ENCODE data around the gene BACH1. TPM values are rescaled to one million over a fixed set of nuclear protein-coding genes. Genes with fewer than 3 reads are reported as not detected.
"Not testable (repeated sequence)": the region's sequence is repeated elsewhere in the genome, so short reads cannot be mapped to it uniquely, and the experiment has no call there.

The BACH1 gene
- polyA plus RNA-seq, 1 of the 3 experiments (the other 2 are of a cell fraction), result 18.1 TPM

- Histone ChIP-seq H3K27ac (ENCODE audit: low read depth in 2 of 2, low read length in 1 of 2) (peak overlapping the region; percentile 3 to 49; a peak in 3 of 4 replicates), H2AFZ (ENCODE audit: low read depth) (no peak overlapping the region), H3K27me3 (ENCODE audit: insufficient read depth) (no peaks in the 10 kb centered on the region), H3K4me1 (ENCODE audit: control insufficient read depth in 1 of 2, insufficient read depth in 2 of 2, low read depth in 1 of 2, low read length in 1 of 2) (peaks cover 5 to 12% of the 10 kb centered on the region in 2 experiments; a peak in 3 of 4 replicates), H3K36me3 (replicated peaks in 1 of 2; ENCODE audit: control insufficient read depth in 1 of 2, insufficient read depth in 2 of 2, low read length in 1 of 2) (peaks cover 3 to 36% of the 10 kb centered on the region in 2 experiments), H3K9me3 (no peaks in the 10 kb centered on the region), H3K9me2 (no peaks in the 10 kb centered on the region), H3K79me2 (ENCODE audit: insufficient read depth) (peaks cover 33% of the 10 kb centered on the region), H3F3A (replicated peaks; ENCODE audit: insufficient read depth) (no peaks in the 10 kb centered on the region), H3K4me2 (no peak overlapping the region), H4K20me1 (ENCODE audit: insufficient read depth) (no peaks in the 10 kb centered on the region), H3K4me3 (ENCODE audit: low read depth in 2 of 2, low read length in 1 of 2) (no peak overlapping the region), H3K9ac (no peak overlapping the region)
- DNase-seq, result no peak
- TF ChIP-seq NFIC (IDR thresholded peaks at IDR 0.05; ENCODE audit: borderline replicate concordance), result peak; percentile 23; the same call in 1 of the 2 replicates
- no peak for TF ChIP-seq YY1 (IDR thresholded peaks at IDR 0.05; ENCODE audit: low read depth)
- no peak for TF ChIP-seq POLR2AphosphoS5 (IDR thresholded peaks at IDR 0.05; ENCODE audit: low read depth, low read length)
- 0 out of 4 replicates have a peak, but pooled peaks of 1 of the 2 experiments have one; percentile 24 for TF ChIP-seq EP300 (IDR thresholded peaks at IDR 0.05; ENCODE audit: borderline replicate concordance in 1 of 2, low read depth in 1 of 2, low read length in 1 of 2)
- TF ChIP-seq PBX3 (IDR thresholded peaks at IDR 0.05), result peak; percentile 28; the same call in 1 of the 2 replicates
- peak; percentile 53 for TF ChIP-seq TCF12 (IDR thresholded peaks at IDR 0.05)
- TF ChIP-seq FOSL2 (IDR thresholded peaks at IDR 0.05; ENCODE audit: borderline replicate concordance, low read depth), result peak; percentile 30; the same call in 1 of the 2 replicates
- TF ChIP-seq CHD2 (IDR thresholded peaks at IDR 0.05; ENCODE audit: low read length, partially characterized antibody), result no peak
- TF ChIP-seq NRF1 (IDR thresholded peaks at IDR 0.05; ENCODE audit: low read depth, low read length), result no peak
- TF ChIP-seq SIN3A (IDR thresholded peaks at IDR 0.05; ENCODE audit: borderline replicate concordance, low read depth, low read length), result no peak
- TF ChIP-seq, protein P1, sequence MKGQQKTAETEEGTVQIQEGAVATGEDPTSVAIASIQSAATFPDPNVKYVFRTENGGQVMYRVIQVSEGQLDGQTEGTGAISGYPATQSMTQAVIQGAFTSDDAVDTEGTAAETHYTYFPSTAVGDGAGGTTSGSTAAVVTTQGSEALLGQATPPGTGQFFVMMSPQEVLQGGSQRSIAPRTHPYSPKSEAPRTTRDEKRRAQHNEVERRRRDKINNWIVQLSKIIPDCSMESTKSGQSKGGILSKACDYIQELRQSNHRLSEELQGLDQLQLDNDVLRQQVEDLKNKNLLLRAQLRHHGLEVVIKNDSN (IDR thresholded peaks at IDR 0.05; ENCODE audit: borderline replicate concordance, low read depth), result no peak
- no peak for TF ChIP-seq FOXJ3 (CRISPR knock-in tag; IDR thresholded peaks at IDR 0.05)
- TF ChIP-seq, protein P2, sequence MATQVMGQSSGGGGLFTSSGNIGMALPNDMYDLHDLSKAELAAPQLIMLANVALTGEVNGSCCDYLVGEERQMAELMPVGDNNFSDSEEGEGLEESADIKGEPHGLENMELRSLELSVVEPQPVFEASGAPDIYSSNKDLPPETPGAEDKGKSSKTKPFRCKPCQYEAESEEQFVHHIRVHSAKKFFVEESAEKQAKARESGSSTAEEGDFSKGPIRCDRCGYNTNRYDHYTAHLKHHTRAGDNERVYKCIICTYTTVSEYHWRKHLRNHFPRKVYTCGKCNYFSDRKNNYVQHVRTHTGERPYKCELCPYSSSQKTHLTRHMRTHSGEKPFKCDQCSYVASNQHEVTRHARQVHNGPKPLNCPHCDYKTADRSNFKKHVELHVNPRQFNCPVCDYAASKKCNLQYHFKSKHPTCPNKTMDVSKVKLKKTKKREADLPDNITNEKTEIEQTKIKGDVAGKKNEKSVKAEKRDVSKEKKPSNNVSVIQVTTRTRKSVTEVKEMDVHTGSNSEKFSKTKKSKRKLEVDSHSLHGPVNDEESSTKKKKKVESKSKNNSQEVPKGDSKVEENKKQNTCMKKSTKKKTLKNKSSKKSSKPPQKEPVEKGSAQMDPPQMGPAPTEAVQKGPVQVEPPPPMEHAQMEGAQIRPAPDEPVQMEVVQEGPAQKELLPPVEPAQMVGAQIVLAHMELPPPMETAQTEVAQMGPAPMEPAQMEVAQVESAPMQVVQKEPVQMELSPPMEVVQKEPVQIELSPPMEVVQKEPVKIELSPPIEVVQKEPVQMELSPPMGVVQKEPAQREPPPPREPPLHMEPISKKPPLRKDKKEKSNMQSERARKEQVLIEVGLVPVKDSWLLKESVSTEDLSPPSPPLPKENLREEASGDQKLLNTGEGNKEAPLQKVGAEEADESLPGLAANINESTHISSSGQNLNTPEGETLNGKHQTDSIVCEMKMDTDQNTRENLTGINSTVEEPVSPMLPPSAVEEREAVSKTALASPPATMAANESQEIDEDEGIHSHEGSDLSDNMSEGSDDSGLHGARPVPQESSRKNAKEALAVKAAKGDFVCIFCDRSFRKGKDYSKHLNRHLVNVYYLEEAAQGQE (IDR thresholded peaks at IDR 0.05; ENCODE audit: low read depth, low read length), result no peak
- peak; percentile 19; the same call in 1 of the 2 replicates for TF ChIP-seq JUND (IDR thresholded peaks at IDR 0.05)
- TF ChIP-seq, protein P3, sequence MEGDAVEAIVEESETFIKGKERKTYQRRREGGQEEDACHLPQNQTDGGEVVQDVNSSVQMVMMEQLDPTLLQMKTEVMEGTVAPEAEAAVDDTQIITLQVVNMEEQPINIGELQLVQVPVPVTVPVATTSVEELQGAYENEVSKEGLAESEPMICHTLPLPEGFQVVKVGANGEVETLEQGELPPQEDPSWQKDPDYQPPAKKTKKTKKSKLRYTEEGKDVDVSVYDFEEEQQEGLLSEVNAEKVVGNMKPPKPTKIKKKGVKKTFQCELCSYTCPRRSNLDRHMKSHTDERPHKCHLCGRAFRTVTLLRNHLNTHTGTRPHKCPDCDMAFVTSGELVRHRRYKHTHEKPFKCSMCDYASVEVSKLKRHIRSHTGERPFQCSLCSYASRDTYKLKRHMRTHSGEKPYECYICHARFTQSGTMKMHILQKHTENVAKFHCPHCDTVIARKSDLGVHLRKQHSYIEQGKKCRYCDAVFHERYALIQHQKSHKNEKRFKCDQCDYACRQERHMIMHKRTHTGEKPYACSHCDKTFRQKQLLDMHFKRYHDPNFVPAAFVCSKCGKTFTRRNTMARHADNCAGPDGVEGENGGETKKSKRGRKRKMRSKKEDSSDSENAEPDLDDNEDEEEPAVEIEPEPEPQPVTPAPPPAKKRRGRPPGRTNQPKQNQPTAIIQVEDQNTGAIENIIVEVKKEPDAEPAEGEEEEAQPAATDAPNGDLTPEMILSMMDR (IDR thresholded peaks at IDR 0.05), result no peak
- TF ChIP-seq RAD21 (IDR thresholded peaks at IDR 0.05; ENCODE audit: low read length), result no peak
- peak; percentile 31; the same call in 1 of the 2 replicates for TF ChIP-seq TEAD4 (IDR thresholded peaks at IDR 0.05; ENCODE audit: borderline replicate concordance, insufficient read depth)
- TF ChIP-seq MEF2A (IDR thresholded peaks at IDR 0.05; ENCODE audit: borderline replicate concordance, low read depth), result no peak
- POLR2A ChIA-PET, result no interaction called here
- CTCF ChIA-PET, result interaction anchor here (1.0 to 1.1 kb wide), 3 partner anchors 10 to 20 kb away, joined by 3 to 7 read pairs (median 3); no protein-coding TSS in a partner anchor
These were observed 53.0 kb downstream of the BACH1 start for GRCh38 chr21:29351691-29352090.

DNA sequence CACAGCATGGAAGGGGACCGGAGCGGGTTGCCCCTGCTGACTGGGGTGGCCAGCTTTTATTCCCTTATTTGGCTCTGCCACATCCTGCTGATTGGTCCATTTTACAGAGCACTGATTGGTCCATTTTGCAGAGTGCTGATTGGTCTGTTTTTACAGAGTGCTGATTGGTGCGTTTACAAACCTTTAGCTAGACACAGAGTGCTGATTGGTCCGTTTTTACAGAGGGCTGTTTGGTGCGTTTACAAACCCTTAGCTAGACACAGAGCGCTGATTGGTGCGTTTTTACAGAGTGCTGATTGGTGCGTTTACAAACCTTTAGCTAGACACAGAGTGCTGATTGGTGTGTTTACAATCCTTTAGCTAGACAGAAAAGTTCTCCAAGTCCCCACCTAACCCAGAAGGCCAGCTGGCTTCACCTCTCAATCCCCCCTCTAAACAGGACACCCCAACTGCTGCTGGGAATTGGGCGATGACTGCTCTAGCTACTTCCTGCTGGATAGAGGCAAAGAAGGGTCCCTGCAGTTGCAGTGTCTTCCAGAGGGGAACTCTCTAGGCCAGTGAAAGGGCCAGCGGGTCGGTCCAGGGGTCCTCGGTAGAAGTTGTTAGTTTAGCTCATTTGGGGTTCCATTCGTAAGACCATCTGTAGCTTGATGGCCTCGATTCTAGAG lies 56.5 kb downstream of the BACH1 start:
- H3K27me3 ChIP-seq (ENCODE audit: insufficient read depth); H3F3A ChIP-seq (replicated peaks; ENCODE audit: insufficient read depth); DNase-seq; H2AFZ ChIP-seq (ENCODE audit: low read depth); H3K9me2 ChIP-seq; H4K20me1 ChIP-seq (ENCODE audit: insufficient read depth); H3K4me3 ChIP-seq (ENCODE audit: low read depth in 2 of 2, low read length in 1 of 2); H3K9me3 ChIP-seq; H3K4me2 ChIP-seq; POLR2A ChIA-PET; H3K79me2 ChIP-seq (ENCODE audit: insufficient read depth); H3K9ac ChIP-seq; H3K4me1 ChIP-seq (ENCODE audit: control insufficient read depth in 1 of 2, insufficient read depth in 2 of 2, low read depth in 1 of 2, low read length in 1 of 2); H3K27ac ChIP-seq (ENCODE audit: low read depth in 2 of 2, low read length in 1 of 2): not testable (repeated sequence)
- CTCF ChIA-PET, result interaction anchor here (1.2 to 1.7 kb wide), 2 partner anchors 9 to 191 kb away, joined by 3 to 8 read pairs; no protein-coding TSS in a partner anchor
- 98% methylated on average over 14 of the region's 14 CpGs for WGBS (ENCODE audit: low lambda C conversion rate)
- H3K36me3 ChIP-seq (replicated peaks in 1 of 2; ENCODE audit: control insufficient read depth in 1 of 2, insufficient read depth in 2 of 2, low read length in 1 of 2), result peaks cover 3 to 40% of the 10 kb centered on the region in 2 experiments
